HuH-7.5 (cell line): ENCODE data around the gene TFPI.
A peak's percentile ranks its signal among the peaks of the same experiment; 100 is the strongest.
"Not testable (repeated sequence)": the region's sequence is repeated elsewhere in the genome, so short reads cannot be mapped to it uniquely, and the experiment has no call there.

Experiments
- DNase-seq: peaks from one replicate; pipeline ENCODE4 v3.0.0; 2011; ENCODE audit warnings: low spot score

Gene TFPI

DNA sequence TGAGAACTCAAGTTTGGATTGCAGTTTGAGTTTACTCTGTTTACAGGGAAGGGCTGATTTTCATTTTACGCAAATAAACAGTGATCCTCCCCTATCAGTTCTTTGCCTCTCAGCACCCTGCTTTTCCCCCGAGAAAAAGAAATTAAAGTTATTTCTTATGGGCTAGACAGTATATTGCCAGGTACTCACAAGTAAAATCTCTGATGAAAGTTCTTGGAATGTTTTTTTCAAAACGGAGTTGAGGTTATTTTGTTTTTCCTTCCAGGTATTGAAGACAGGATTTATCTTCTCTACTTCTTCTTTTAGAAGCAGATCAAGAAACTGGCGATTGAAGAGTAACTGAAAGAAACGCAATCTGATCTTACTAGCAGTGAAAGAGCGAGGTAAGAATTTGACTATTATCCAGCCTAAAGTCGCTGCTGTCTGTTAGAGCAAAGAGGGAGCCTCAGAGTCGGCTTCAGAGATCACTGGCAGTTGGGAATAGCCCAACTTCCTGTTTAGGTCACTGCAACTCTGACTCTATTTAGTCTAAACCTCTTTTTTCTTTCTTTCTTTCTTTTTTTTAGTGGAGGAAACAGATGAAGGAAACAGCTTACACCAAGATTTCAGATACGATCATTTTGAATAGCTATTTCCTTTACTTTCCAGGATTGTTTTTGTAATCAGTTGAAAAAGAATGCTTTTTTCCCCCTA is at the start of gene TFPI:
TSS of gene TFPI (minus strand) at position 425 of the 693 bp plus-strand sequence. CDS start 50,667 bp downstream, outside the sequence.
- DNase-seq = peak; percentile 42

DNA sequence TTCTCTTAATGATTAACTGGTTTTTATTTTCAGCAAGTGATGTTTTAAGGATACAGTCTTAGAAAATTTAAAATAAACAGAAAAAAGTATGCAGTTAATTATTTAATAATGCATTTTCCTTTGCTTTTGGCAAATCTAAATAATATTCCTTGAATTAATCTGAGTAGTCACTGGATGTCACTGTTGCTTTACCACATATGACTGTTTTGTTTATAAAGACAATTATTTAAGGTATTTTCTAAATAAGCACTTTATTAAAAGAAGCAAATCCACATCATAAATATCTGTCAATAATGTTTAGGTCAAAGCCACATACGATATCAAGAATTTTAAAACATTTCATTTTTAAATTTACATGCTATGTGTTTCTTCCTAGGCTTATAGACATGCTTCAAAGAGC is 40.6 kb upstream of the TFPI start:
- DNase-seq = no peak

DNA sequence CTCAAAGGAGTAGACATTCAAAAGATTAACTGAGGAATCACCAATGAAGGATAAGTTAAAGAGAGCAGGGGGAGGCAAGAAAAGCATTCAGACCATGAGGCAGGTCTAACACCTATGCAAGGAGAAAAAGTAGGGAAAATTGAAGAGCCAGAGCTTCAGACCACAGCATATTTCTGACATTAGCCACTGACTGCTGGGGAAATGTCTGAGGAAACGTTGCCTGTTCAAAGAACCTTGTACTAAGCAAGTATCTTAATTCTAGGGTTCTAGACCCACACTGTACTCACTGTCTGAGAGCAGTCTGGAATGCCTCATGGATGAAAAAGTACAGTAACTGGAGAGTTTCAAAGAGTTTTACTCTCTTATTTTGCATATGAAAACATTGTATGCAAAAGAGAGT is 39.5 kb upstream of the TFPI start:
- no peak for DNase-seq

DNA sequence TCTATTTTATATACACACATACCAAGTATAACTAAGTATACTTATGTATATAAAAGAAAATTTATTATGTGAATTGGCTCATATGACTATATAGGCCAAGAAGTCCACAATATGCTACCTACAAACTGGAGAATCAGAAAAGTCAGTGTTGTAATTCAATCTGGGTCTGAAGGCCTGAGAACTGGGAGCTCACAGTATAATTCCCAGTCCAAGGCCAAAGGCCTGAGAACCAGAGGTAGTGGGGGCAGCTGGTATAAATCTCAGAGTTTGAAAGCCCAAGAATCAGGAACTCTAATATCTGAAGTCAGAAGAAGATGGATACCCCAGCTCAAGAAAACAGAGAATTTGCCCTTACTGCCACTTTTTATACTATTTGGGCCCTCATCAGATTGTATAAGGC is 38.9 kb upstream of the TFPI start:
- no peak for DNase-seq

DNA sequence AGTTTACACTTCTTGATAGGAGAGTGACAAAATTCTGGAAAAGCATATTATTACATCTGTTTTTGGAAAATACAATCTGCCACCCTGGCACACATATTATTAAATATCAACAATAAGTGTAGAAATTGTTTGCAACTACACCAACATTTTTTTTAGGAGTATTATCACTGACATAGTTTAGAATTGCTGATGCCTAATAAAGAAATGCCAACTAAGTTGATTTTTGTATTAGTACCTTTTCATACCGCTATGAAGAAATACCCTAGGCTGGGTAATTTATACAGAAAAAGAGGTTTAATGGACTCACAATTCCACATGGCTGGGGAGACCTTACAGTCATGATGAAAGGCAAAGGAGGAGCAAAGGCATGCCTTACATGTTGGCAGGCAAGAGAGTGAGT is 35.9 kb upstream of the TFPI start:
- no peak for DNase-seq

DNA sequence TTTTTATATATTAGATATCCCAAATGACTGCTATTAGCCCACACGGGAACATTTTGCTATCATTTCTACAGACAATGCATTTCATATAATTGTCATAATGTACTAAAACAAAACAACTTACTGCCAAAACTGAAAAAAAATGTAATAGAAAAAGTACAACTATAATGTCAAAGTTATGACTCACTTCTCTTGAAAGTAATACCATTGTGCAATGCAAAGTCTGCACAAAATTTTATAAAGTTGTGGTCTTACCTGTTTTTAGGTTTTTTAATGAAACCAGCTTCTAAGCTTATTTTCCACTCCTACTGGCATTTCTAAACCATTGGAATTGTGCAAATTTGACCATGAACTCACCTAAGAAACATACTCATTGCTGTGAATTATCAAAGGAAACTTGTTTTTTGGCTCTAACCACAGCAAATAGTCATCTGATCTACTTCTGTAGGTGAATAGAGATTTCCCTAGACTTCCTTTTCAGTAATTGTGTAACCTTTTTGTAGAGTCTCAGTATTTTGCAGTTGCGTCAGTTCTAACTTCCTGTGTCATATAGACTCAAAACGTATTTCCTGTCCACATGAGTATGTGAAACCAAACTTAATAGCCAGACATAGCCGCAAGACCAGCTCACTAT is 31.9 kb upstream of the TFPI start:
- no peak for DNase-seq

DNA sequence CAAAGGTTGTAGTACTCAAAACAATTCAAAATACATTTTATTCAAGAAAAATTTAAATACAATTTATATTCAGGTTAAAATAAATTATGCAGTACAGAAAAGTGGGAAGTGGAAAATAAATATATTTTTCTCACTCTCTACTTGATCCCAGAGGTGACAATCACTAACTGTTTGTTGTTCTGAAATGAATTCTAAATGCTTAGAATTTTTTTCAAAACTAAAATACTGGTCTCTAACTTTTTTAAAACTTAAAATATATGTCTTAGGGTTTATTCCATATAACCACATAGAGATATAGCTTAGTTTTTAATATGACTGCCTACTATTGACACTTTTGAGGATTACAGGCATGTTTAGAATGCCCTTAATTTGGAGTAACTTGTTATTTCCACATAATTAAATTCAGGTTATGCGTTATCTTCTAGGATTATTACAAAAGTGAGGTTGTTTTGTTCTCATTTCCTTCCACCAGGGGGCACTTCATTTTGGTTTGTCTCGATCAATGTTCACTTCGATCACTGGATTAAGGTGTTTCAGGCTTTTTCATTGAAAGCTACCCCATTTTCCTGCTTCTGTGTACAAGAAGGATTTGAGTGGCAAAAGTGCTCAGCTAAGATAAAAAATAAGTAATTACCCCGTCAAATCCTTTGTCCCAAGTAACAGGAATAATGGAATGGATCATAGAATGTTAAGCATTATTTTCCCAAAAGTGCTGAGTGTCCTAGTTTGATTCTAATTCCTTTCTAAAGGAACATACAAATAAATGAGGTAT is 27.1 kb upstream of the TFPI start:
- DNase-seq = no peak

DNA sequence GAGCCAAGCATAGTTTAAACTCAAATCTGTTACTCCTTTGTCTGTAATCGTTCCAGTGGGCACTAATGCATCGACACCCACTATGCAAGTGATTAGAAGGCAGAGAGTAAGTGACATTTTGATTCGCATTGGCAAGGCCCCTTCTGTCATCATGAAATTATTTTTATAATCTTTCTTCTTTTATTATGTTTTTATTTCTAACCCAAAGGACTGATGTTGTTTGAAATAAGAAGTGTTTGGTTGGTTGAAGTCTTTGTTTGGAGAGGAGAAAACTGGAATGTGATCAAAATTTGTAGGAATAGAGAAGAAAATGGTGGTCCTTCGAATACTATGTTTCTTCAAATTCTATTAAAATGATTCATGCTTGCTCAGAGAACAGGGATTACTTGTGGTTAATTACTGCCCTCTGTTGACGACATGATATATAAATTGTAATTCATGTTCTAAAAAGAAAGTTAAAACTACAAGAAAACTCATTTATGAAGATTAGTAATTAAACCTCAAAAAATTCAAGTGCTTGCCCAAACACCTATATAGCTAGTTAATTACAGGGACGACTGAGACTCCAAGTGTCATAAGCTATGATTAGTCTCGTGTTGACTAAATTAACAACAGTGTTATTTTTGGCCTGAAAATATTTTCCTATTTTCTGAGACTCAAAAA is 26.4 kb upstream of the TFPI start:
- DNase-seq = no peak

DNA sequence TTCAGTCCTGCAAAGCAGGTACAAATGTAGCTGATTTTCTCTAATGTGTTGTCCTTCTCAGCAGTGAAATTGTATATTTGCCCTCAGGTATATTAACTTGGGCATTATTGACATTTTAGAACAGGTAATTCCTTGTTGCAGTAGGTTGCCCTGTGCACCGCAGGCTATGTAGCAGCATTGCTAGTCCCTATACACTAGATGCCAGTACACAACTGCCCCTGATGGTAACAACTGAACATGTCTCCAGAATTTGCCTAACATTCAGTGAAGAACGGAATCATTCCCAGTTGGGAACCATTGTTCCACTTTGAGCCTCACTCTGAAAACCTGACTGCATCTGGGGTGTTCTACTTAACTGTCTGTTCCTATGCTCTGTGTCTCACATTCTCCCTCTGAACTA is 23.1 kb upstream of the TFPI start:
- no peak for DNase-seq

DNA sequence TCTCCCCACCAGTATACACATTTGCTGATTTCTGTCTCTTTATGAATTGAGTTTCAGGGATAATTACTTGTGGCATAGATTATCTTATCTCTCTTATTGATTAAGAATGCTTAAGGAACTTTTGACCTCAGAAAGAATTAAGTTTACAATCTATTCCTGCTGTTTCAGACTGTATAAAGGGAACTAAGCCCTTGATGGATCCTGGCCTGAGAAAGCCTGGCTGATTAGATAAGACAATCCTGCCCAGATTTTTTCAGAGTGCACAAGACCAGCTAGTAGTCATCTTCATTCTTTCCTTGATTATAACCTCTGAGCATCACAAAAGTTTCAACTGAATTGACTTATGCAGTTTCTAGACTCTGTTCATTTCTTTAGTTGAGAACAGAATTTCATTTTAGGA is 22.7 kb upstream of the TFPI start:
- DNase-seq = no peak

DNA sequence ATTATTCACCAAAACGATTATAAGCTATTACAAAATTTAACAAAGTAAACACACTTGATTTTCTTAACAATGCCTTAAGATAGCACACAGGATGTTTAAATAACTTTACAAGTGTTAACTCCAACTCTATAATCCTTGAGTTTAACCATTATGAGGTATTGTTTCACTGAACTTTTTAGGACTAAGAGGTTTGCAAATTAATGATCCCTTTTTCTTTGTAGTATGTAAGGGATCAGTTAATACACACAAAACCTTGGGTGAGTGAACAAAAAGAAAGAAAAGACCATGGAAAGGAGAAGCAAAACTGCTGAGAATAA is 21.5 kb upstream of the TFPI start:
- no peak for DNase-seq

DNA sequence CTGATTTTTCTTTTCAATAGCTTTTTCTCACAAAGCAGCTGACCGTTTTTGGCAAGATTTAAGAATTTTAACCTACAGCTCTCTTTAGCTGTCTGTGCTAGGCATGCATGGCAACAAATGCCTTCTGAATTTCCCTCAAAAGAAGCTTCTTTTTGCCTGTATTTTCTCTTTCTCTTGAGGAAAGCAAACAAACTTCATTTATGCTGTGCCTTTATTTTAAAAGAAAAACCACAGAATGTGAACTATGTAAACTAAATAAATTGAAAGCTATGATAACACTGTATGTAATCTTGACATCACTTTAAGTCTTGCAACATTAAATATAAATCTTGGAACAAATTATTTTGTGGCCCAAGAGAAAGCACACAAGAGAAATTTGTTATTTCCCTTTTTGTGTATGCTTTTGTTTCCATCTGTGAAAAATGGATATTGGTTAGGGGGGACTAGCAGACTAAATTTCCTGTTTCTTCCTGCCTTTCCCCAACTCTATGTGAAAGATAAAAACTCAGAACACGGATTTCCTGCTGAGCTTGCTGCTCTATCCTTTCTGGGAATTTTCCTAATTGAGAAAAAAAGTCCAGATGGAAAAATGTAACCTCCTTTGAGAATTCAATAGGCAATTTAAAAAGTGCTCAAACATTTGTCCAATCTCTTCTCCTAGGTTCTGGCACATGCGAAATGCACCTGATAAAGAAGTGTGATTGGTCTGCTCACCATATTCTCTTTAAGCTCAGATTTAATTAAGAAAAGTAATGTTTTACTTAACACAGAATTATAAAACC is 20.9 kb upstream of the TFPI start:
- DNase-seq = no peak

DNA sequence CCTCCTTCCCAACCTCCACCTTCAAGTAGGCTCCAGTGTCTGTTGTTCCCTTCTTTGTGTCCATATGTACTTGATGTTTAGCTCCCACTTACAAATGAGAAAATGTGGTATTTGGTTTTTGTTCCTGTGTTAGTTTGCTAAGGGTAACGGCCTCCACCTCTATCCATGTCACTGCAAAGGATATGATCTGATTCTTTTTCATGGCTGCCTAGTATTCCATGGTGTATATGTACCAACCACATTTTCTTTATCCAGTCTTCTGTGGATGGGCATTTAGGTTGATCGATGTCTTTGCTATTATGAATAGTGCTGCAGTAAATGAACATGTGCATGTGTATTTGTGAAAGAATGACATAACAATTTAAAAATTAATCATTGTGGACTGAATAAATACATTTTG is 19.5 kb upstream of the TFPI start:
- DNase-seq = no peak

DNA sequence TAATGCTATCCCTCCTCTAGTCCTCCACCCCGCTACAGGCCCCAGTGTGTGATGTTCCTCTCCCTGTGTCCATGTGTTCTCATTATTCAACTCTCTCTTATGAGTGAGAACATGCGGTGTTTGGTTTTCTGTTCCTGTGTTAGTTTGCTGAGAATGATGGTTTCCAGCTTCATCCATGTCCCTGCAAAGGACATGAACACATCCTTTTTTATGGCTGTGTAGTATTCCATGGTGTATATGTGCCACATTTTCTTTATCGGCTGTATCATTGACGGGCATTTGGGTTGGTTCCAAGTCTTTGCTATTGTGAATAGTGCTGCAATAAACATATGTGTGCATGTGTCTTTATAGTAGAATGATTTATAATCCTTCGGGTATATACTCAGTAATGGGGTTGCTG is 17.8 kb upstream of the TFPI start:
- not testable (repeated sequence) for DNase-seq

DNA sequence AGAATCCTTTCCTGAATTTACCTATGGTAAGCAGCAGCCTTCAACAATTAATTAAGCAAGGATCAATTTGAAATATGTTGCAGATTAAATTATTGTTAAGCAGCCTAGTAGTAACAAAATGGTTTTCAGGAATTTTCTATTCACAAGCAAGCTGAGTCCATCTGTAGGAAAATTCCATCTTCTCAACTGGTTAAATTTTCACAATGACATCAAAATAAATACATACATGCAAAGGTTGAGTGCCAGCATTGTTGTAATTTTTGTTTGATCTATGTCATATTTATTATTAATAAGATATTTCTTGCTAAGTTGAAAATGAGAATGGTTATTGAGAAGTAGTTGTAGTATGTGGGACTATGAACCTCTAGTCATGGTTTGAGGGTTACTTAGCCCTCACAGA is 15.3 kb upstream of the TFPI start:
- no peak for DNase-seq

DNA sequence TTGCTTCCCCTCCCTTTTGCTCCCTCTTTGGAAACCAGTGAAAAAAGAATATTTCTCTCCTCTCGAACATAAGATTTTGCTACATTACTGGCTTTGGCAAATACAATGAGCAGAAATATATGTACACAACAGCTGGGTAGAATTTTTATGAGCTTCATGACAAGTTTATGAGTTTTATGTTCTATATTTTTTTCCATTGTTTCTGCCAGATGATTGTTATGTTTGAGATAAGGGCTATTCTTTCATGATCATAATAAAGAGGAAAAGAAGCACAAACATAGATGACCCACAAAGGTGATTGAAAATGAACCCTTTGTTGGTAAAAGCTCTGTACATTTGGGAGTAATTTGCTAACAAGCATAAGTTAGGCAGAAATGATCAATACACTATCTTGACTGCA is 14.8 kb upstream of the TFPI start:
- no peak for DNase-seq

DNA sequence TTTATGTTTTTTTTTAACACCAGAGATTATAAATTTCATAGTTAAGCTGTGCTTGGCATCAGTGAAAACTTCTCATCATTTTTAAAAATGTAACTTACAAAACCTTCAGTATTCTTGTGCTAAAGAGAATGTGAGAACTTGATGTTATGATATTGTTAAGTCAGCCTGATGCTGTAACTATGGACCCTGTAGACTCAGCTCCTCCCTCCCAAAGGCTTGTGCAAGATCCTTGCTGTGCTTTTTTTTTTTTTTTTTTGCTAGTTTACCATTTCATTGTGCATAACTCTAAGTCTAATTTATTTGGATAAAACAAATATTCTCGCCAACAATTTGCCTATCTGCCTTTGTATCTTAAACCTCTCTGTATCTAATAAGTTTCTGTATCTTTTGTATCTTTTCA is 12.9 kb upstream of the TFPI start:
- peak; percentile 46 for DNase-seq

DNA sequence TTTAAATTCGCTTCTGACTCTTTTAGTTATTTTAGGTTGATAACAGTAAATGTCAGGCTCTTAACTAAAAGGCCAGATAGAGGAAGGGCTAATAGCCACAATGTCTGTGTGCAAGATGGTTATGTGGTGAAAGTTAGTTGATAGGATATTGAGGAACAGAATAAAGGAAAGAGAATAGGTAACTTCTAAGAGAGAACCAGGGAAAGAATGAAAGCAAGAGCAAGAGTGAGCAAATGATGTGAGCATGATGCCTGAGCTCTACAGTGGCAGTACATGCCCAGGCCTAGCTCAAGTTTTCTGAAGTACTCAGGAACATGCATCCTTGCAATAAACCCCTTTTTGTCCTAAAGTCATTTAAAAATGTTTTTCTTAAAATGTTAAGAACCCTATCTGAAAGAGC is 12.5 kb upstream of the TFPI start:
- no peak for DNase-seq

DNA sequence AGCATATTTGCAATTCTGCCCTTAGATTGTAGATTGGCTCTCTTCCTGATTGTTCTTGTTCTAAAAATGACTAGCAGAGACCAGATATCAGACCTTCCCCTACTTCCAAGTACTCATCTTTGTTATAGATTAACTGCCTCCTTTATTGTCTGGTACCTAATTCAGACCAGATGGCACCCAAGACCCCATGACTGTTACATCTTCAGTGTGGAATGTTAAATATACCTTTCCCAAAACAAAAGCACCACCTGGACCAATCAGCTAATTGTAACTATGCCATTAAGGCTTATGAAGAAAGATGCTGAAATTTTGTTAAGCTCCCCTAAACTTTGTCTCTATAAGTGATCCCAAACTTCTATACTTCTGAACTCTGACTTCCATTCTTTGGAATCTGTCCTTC is 12.0 kb upstream of the TFPI start:
- DNase-seq = no peak

DNA sequence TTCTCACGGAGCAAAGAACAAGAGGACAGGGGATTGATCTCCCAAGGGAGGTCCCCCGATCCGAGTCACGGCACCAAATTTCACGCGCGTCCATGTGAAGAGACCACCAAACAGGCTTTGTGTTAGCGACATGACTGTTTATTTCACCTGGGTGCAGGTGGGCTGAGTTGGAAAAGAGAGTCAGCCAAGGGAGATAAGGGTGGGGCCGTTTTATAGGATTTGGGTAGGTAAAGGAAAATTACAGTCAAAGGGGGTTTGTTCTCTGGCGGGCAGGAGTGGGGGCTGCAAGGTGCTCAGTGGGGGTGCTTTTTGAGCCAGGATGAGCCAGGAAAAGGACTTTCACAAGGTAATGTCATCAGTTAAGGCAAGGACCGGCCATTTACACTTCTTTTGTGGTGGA is 11.4 kb upstream of the TFPI start:
- DNase-seq = not testable (repeated sequence)

DNA sequence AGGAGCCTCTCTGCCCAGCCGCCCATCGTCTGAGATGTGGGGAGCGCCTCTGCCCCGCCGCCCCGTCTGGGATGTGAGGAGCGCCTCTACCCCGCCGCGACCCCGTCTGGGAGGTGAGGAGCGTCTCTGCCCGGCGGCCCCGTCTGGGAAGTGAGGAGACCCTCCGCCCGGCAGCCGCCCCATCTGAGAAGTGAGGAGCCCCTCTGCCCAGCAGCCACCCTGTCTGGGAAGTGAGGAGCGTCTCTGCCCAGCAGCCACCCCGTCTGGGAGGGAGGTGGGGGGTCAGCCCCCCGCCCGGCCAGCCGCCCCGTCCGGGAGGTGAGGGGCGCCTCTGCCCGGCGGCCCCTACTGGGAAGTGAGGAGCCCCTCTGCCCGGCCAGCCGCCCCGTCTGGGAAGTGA is 2.3 kb upstream of the TFPI start:
- DNase-seq = not testable (repeated sequence)

DNA sequence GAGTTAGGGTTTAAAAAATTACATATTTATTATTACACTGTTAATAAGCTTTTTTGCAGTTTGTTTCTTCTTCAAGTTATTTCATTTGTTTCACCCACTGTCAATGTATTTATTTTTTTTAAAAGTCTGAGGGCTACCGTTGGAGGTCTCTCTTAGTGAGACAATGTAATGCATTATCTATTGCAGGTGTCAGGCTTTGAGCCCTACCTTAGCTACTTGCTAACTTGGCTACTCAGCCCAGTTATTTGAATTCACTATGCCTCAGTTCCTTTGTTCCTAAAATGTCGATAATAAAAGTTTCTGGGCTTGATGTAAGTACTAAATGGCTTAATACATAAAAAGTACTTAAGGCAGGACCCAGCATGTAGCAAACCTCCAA is 458 bp upstream of the TFPI start:
- DNase-seq = no peak
